IPS DF 4.7 (cell line): ENCODE data around the gene DNMT1.
A peak's percentile ranks its signal among the peaks of the same experiment; 100 is the strongest.
"Not testable (repeated sequence)": the region's sequence is repeated elsewhere in the genome, so short reads cannot be mapped to it uniquely, and the experiment has no call there.

Experiments
- DNase-seq: peaks from one replicate; pipeline ENCODE4 v3.0.0-alpha.2; 2013; ENCODE audit warnings: low spot score; ENCODE audit errors: extremely low read depth

DNMT1 gene

DNA sequence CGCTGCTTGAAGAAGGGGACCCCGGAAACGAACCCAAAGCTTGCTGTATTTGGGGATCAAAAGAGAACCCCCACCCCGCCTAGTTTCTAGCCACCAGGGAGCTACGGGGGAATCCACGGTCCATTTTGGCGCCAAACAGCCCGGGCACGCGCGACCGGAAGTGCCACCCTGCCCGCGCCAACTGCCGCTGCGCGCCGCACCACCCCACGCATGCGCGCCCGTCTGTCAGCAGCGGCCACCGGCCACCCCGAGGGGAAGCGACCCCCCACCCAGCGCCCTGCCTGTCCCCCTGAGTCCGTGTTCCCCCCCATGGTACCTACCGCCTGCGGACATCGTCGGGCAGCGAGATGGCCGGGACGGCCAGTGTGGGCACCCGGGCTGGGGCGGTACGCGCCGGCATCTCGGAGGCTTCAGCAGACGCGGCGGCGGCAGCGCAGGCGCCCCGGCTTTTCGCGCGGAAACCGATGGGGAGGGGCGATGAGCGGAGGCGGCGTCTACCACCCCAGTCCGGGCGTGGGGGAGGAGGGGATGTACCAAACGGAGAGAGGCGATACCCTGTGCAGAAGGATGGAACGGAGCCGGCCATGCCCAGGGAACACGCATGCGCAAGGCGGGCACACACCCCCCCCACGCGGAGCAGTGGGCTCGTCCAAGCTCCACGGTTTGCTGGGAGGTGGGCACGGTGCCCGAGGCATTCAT lies at the start of gene DNMT1:
Gene DNMT1 (minus strand): TSS at position 454 of the 699 bp plus-strand sequence. CDS start 54 bp downstream, at position 400.
- DNase-seq, result peak; percentile 87

DNA sequence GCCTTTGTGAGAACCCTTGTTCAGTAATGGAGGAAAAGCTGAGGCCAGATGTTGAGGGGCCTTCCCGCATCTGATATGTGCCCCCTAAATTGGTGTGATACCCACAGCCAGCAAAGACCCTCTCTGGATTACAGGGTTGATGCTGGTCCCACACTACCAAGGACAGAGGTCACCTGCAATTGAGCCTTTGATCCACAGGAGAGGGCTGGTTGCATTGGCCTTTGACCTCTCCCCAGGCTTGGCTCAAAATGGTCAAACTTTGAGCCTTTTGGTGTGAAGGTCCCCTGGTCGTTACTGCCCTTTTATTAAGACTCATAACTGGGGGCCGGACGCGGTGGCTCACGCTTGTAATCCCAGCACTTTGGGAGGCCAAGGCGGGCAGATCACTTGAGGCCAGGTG lies 48.9 kb upstream of the DNMT1 start:
- no peak for DNase-seq

DNA sequence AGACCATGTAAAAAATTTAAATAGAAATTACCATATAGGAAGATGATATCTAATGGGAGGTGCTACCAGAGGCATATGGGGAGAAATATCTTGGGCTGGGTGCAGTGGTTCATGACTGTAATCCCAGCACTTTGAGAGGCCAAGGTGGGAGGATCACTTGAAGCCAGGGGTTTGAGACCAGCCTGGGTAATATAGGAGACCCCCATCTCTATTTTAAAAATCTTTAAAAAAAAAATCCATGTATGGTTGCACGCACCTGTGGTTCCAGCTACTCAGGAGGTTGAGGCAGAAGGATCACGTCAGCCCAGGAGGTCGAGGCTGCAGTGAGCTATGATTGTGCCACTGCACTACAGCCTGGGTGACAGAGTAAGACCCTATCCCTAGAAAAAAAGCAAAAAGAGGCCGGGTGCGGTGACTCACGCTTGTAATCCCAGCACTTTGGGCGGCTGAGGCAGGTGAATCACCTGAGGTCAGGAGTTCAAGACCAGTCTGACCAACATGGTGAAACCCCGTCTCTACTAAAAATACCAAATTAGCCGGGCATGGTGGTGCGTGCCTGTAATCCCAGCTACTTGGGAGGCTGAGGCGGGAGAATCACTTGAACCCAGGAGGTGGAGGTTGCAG lies 47.2 kb upstream of the DNMT1 start:
- not testable (repeated sequence) for DNase-seq

DNA sequence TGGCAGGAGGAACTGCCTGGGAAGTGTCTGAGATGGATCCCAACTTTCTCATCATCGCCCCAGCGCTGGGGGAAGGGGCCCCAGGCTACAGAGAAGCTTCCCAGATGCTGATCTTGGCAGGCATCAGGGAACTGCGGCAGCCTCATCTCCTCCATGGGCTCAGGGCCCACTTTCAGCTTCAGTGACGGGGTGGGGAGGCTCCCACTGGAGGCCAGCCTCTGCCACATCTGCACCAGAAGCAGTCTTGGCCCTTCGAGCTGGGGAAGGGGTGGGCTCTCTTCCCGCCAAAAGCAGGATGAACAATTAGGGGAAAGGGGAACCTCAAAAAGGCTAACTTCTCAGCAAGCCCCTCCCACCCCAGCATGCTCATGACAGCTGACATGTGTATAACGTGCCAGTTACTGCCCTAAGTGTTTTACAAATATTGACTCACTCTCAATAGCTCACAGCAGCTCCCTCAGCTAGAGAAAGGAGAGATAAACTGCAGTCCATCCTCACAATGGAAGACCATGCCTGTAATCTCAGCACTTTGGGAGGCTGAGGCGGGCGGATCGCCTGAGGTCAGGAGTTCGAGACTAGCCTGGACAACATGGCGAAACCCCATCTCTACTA lies 43.5 kb upstream of the DNMT1 start:
- DNase-seq, result no peak

DNA sequence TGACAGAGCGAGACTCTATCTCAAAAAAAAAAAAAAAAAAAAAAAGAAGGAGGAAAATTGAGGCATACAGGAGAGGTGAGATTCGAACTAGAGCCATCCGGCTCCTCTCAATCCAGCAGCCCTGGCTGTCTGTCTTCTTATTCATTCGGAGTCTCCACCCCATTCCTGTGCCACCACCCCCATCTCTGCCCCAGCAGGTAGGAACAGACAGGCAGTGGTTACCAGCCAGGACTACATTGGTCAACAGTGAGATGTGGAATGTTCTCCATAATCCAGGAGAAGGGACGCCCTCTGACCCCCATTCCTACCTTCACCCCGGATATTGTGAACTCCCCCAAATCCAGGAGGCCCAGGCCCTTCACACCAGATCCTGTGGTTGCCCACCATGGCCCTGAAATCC lies 42.9 kb upstream of the DNMT1 start:
- no peak for DNase-seq

DNA sequence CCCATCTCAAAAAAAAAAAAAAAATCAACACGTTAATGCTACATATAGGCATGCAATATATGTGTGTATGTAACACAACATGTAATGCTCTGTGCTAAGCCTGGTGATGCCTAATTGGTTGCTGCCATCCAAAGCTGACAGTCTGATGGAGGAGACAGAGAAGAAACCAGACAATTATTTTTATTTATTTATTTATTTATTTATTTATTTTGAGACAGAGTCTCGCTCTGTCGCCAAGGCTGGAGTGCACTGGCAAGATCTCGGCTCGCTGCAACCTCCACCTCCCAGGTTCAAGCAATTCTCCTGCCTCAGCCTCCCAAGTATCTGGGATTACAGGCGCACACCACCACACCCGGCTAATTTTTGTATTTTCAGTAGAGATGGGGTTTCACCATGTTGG lies 40.7 kb upstream of the DNMT1 start:
- DNase-seq, result not testable (repeated sequence)

DNA sequence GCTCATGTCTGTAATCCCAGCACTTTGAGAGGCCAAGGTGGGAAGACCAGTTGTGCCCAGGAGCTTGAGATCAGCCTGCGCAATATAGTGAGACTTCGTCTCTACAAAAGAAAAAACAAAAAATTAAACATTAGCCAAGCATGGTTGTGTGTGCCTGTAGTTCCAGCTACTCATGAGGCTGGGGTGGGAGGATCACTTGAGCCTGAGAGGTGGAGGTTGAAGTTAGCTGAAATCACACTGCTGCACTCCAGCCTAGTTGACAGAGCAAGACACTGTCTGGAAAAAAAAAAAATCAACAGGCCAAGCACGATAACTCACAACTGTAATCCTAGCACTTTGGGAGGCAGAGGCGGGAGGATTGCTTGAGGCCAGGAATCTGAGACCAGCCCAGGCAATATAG lies 40.2 kb upstream of the DNMT1 start:
- no peak for DNase-seq

DNA sequence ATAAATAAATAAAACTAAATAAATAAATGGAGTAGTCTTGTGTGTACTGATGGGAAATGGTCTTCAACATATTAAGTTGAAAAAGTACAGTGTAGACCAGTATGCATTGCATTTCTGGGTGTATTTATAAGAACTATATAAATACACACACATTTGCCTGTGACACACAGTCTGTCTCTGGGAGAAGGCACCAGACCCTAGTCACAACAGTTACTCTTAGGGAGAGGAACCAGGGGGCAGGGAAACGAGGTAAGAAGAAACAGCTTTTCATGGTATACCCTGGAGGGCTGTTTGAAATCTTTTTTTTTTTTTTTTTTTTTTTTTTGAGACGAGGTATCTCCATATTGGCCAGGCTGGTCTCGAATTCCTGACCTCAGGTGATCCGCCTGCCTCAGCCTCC lies 39.2 kb upstream of the DNMT1 start:
- no peak for DNase-seq

DNA sequence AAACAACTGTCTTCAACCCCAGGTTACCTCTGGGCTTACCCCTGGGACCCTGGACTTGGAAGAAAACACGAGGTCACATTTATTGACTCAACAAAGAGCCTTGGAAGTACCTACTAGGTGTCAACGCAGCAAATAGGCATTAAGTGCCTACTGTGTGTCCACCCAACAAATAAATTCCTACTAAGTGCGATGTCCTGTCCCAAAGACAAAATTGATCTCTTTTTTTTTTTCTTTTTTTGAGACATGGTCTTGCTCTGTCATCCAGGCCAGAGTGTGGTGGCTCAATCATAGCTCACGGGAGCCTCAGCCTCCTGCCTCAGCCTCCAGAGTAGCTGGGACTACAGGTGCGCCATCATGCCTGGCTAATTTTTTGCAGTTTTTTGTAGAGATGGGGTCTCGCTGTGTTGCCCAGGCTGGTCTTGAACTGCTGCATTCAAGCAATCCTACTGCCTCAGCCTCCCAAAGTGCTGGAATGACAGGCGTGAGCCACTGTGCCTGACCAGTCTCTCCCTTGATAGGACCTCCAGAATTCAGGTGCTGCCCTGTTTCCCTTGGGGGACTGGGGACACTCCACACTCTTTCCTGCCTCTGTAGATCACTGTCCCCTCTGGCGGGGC lies 37.0 kb upstream of the DNMT1 start:
- DNase-seq, result no peak

DNA sequence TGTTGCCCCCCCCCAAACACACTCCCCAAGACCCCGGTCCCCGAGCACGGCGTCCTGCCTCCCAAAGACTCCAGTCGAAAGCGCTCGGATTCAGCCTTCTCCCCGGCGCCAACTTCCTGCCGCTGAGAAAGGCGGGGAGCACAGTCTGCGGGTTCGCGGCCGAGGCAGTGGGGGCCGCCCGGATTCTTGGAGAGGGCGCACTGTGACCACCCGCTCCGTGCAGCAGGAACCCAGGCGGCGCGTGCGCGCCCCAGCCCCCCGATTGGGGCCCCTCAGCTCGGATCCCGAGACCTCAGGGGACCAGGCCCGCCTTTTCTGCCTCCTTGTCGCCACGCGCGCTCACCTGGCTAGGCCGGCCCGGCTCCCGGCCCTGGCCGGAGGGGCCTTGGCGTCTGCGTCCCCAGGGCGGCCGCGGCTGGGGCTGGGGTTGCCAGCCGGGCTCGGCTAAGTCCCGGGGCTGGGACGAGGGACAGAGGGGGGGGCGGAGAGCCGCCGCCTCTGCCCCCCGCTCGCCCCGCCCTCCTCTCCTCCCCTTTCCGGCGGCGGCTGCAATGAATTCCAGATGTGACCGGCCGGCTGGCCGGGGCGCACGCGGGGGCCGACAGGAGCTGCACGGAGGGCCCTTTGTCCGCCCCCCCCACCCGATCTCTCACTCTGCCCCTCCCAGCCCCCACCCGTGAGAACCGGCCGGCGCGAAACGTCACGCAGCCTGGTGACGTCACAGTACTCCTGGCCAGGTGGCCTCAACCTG lies 36.3 kb upstream of the DNMT1 start, which contains the start of gene S1PR2:
Gene S1PR2 (minus strand): TSS at position 471 of the 751 bp plus-strand sequence. CDS start 6,426 bp downstream, outside the sequence.
- DNase-seq, result no peak

DNA sequence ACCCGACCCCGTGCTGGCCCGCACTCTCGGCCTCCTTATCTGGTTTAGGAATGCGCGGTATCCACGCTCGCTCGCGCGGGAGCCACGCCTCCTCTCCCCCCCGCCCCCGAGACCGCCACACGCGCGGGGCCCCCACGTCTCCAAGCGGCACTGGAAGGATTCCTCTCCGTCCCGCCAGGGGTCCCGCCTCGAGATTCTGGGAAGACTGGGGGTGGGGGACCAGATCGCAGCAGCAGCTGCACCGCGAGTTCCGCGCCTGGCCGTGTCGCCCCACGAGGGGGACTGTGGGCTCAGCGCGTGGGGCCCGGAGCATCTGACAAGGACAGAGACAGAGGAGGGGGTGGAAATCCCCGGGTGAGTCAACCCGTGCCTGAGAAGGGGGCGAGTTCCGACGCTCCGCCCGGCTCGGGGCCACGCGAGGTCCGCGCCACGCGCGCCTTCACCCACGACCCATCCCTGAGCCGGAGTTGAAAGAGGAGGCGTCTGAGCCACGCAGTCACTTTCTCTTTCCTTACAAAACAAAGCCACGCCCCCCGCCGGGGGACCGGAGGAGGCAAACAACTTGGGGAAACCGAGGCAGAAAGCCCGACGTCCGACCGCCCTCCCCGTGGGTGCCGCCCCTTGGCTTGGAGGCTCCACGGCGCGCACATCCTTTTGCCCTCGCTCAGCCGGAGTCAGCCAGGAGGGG lies 35.6 kb upstream of the DNMT1 start:
- DNase-seq, result no peak

DNA sequence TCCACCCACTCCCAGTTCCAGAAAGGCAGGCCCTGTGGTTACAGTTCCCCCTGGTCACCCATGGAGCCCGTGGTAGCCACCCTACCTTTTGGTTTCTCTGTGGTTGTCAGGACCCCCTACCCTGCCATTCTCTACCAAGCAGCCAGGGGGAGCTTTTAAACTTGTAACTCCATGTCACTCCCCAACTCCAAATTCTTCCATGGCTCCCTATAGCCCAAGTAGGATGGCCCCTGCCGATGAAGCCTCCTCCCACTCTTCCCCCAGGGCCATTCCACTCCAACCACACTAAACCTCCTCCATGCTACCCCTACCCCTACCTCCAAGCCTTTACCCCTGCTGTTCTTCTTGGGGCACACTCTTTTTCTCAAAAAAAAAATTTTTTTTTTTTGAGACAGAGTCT lies 34.2 kb upstream of the DNMT1 start:
- no peak for DNase-seq

DNA sequence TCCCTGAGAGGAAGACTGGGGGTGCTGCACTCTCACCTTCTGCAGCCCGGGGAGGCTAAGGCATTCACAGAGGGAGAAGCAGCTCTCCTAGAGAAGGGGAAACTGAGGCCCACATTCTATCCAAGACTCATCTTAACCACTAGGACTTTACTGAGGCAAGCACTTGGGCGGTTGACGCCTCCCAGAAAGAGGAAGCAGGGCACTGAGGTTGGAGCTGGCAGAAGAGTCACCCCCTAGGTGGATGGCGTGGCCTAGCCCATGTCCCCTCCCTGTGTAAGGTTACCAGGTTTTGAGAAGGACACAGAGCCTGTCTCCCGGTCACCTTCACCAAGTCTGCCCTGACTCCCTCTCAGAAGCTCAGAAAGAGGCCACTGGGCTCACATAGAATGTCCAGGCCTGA lies 33.6 kb upstream of the DNMT1 start:
- no peak for DNase-seq

DNA sequence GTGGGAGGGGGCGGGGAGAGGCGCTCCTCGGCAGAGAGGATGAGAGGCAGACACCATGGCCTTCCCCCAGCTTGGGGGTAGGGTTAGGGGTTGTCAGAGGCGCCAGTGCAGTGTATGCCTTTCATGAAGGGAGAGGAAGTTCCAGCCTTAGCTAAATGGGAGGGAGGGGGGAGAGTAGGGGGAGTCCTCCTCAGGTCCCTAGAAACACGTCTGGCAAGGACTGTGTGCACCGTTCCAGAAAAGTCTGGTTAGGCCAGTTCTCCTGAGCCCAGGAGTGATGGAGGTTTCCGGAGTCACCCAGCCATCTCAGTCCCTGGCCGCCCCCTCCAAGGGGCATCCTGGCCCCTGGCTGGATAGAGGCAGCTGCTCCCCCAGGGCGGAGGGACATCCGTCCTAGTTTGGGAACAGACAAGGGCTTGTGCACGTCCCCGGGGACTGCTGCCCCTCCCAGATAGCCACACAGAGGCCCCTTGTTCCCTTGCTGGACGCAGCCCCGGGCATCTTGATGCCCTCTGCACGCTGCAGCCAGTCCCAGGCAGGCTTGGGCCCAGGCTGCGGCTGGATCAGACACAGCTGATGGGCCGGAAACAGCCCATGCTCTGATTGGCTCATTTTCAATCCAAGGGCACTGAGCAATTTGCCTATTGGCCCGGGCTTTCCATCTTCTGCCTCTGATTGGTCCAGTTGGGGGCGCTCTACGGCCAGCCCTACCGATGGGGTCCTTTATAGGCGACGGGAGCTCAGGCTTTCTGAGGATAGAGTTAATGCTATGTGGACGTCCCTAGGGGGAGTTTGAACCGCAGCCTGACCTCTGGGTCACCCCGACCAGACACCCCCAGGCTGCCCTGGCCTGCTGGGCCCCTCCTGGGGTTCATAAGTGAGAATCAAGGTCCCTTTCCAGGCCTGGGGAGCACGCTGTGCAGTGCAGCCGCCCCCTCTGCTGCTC lies 32.5 kb upstream of the DNMT1 start:
- no peak for DNase-seq

DNA sequence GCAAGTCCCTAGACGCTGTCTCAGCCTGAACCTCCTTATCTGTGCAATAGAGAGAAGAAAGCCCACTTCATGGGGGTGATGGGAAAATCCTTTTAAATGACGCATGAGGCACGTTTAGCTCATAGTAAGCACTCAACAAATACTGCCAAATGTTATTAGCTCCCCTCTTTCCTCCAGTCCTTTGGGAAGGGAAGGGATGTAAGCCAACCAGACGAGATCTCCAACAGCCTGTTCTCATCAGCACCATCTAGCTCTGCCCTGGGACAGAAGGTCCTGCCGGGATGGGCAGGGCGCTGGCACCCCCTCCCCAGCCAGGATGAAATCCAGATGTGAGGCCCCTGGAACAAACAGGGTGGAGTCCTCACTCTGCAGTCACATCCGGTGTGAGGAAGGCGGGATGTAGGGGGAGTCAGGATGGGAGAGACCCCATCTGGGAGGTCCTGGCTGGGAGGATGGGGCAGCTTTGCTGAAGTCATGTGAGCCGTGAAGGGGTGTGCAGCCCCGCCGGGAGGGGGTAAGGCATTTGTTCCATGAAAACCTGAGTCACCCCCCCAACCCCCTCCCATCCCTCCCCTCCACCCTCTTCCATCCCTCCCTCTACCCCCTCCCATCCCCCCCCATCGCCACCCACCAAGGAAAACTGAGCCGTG lies 31.7 kb upstream of the DNMT1 start:
- no peak for DNase-seq

DNA sequence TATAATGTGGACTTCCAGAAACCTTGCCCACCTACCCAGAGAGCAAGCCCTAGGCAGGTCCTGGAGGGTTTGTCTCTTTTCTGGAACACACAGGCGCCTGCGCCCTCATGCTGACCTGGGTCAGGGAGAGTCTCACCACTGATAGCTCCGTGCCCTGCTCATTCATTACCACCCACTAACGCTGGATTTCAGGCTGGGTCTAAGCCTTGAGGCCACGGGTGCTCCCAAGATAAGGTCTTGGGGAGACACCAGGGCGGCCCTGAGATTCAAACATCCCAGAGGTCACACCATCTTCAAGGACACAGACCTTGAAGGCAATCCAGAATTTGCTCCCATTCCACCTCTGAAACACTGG lies 31.2 kb upstream of the DNMT1 start:
- DNase-seq, result no peak

DNA sequence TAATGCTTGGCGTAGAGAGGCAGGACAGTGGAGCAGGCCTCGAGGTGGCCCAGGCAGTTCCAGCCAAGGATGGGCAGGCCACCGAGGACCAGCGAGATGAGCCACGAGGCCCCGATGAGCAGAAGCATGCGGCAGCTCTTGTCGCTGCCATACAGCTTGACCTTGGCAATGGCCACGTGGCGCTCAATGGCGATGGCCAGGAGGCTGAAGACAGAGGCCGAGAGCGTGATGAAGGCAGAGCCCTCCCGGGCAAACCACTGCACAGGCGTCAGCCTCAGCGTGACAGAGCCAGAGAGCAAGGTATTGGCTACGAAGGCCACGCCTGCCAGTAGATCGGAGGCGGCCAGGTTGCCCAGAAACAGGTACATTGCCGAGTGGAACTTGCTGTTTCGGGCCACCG lies 29.6 kb upstream of the DNMT1 start:
- no peak for DNase-seq

DNA sequence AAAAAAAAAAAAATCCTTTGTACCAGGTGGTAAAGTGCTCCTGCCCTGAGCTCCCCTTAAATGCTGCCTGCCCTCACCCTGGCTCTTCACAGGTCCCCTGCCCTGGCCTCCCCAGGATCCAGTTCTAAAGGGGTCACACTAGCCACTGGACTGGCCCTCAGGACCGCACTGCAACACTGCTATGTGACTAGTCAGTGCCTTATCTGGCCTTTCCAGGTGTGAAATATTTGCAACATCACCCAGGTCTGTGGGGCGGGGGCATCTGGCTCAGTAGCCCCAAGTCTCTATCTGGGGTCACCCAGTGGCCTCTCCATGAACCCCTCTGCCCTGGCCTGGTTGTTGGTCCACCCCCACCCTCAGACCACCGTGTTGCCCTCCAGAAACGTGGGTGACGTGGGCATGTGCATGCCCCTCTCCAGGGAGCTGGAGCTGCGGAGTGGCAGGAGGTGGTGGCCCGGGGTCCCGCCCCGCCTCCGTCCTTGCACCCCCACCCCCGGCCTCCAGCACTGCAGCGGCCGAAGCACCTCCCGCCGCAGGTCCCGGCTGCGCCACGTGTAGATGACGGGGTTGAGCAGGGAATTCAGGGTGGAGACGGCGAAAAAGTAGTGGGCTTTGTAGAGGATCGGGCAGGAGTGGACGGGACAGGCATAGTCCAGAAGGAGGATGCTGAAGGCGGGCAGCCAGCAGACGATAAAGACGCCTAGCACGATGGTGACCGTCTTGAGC lies 28.9 kb upstream of the DNMT1 start:
- no peak for DNase-seq
